ENCODE results near the gene CBX2.
"Not testable (repeated sequence)": the region's sequence is repeated elsewhere in the genome, so short reads cannot be mapped to it uniquely, and the experiment has no call there.

CBX2 gene

DNA sequence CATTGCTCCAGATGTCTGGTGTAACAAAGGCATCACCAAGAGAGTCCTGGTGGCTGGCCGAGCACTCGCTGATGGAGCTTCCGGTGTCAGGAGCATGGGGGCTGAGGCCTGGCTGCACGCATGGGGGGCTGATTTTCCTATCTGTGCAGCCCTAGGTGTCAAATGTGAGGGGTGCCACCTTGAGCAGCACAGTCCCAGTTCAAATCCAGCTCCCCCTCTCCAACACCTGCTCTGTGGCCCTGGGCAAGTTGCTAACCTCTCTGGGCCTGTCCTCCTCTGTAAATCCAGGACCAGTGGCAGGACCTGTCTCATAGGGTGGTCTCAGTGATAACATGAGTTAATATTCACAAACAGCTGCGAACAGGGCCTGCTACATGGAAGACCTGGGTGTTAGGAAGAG lies 34.3 kb upstream of the CBX2 start:
- no peak for DNase-seq

DNA sequence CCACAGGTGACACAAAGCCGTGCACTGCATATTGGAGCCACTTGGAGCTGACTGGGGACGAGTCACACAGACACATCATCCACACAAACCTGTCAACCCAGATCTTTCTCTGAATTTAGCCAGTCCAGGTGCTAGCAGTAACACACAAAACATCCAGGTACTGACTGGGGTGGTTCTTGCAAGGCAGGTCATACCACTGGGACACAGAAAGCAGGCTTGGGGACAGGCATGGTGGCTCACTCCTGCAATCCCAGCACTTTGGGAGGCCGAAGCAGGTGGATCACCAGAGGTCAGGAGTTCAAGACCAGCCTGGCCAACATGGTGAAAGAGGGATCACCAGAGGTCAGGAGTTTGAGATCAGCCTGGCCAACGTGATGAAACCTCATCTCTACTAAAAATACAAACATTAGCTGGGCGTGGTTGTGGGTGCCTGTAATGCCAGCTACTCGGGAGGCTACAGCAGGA lies 32.3 kb upstream of the CBX2 start:
- no peak for DNase-seq

DNA sequence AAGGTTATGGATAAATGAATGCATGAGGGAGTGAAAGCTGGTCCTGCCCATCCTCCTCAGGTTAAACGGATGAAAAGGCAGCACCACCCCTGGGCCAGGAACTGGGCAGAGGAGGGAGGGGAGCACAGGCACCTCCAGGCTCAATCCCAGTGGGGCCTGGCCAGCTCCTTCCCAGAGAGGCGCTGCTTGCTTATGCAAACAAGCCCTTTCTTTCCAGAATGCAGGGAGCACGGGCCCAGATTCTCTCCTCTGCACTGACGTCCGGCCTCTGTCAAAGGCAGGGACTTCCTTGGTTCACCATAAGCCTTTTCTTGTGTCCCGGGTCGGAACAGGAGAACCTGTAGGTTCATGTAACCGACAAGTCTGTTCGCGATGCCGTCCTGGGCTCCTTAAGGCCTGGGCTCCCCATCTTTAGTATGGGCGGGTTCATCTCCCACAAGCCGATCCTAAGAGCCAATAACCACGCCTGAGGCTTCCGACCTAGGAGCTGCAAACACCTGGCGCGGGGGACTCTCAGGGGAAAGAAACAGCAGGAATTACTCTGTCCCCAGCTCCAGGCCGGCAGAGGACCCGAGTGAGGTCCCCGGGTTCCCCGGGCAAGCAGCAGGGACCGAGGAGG lies 30.9 kb upstream of the CBX2 start:
- no peak for DNase-seq

DNA sequence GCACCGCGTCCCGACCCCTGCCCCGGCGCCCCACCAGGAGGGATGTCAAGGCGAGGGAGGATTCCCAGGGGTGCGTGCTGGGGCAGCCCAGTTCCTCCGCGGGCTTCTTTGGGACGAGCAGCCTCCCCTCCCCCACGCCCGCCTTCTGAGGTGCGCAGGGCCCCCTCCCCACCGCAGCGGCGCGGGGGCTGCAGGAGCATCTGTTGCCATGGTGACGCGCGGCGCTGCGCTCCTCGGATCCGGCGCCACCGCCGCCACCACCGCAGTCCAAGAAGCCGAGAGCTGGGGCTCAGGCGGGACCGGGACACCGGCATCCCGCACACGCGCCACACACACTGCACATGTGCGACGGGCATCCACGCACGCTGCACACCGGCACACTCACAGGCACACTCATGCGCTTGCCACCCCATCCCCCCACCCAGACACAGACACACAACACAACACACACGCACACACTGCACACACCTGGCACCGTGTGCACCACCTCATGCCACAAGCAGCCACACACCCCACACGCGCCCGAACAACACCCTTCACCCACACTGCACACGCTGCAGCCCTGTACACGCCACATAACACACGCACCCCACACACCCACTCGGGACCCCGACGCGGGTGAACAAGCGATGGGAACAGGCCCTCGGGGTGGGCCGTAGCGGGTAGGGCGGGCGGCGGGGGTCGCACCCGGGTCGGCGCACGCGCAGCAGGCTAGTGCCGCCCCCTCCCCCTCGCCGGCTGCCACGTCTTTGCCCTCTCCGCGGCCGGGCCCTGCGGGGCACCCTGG lies 30.2 kb upstream of the CBX2 start:
- no peak for DNase-seq

DNA sequence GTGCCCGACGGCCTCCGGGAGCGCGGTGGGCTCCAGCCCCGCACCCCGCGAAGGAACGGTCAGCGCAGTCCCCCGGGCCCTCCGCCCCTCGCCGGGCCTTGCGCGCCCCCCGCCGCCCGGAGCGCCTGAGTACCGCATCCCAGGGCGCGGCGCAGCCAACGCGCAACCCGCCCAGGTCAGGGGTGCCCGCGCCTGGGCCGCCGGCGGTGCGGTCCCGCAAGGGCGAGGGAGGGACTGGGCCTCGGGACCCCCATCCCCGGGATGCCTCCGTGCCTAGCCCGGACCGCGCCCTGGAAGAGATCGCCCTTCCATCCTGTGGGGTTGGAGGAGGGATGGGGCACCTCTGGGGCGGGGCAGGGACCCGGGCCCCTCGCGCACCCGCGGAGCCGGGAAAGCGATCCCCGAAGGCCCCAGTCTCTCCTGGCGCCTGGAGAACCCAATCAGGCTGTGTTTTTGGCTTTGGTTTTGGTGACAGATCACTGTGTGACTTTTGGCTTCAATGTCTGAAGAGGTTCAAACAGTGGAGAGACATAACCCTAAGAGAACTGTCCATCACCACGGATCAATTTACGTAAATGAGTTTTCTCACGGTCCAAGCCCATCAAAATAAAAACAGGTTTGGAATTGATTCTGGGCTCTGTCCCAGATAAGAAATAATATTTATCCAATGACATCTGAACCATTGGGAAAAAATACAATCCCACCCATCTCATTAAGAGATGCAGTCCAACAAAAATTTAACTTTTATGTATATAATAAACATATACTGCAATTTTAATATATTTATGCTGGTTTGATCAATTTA lies 29.5 kb upstream of the CBX2 start:
- DNase-seq, result no peak

DNA sequence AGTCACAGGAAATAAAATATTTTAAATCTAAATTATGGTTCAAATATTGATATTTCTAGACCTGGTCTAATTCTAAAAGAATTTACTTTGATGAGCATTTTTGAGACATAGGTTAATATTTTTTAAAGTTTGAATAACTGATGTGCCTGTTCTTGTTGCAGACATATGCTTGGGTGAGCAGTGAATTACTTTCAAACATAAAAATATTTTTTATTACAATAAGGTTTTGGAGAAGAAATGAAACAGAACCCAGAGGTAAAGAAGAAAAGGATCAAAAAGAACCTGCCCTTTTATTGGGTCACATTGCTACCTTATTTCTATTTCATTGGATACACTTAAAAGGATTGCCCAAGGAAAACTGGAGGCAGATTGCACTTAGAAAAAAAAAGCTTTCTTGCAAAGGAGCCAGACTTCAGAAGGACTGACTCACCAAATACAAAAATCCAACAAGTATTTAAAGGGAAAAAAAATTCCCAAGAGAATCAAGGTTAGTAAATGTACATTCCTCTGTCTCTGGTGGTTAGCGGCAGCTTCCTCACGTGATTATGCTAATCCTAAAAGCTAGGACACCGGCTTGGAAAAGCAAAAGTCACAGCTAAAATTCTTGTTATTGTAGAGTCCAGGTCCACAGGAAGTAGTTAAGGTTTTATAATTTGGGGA lies 28.7 kb upstream of the CBX2 start:
- peak; percentile 66 for DNase-seq

DNA sequence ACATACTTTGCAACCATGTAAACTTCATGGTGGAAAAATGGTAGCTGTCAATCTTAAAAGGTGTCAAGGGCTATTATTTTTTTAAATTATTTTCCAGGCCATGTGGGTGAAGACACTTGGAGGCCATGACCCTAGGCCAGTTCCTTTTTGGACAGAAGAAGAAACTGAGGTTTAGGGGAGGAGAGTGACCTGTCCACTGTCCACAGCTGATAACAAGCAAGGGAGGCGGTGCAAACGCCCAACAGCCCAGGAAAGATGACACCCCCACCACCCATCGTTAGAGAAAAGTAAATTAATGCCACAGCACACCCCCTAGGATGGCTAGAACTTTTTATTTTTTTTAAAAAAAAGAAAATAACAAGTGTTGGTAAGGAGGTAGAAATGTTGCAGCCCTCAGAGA lies 28.0 kb upstream of the CBX2 start:
- no peak for DNase-seq

DNA sequence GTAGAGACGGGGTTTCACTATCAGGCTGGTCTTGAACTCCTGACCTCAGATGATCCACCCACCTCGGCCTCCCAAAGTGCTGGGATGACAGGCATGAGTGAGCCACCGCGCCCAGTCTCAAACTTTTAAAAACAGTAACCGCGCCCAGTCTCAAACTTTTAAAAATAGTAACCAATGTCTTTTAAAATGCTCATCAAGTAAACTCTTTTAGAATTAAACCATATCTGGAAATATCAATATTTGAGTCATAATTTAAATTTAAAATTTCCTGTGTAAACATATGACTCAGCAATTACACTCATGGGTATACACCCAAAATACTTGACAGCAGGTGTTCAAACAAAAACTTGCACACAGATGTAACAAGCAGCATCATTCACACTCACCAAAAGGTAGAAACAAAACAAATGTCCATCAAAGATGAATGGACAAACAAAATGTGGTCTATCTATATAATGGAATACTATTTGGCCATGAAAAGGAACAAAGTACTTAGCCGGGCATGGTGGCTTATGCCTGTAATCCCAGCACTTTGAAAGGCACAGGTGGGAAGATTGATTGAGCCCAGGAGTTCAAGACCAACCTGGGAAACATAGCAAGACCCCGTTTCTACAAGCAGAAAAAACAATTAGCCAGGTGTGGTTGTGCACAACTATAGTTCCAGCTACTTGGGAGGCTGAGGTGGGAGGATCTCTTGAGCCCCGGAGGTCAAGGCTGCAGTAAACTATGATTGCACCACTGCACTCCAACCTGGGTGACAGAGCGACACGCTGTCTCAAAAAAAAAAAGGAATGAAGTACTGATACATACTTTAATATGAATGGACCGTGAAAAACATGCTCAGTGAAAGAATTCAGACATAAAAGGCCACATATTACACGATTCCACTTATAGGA lies 27.1 kb upstream of the CBX2 start:
- DNase-seq, result no peak

DNA sequence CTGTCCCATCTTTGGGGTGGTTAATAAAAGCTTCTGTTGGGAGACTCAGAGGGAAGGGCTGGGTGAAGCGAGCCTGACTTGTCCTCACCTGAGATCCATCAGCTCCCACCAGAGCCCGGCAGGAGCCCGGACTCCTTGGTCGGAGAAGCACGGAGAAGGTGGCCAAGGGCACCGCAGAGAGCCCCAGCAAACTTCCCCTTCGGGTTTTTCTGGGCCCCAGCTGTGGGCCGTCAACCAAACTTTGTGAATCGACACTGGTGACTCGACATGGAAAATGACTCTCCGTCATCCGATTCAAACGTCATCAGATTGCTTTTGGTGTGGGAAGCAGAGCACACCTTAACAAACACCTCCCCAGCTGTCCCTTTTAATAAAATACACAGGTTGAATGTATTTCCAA lies 25.8 kb upstream of the CBX2 start:
- no peak for DNase-seq

DNA sequence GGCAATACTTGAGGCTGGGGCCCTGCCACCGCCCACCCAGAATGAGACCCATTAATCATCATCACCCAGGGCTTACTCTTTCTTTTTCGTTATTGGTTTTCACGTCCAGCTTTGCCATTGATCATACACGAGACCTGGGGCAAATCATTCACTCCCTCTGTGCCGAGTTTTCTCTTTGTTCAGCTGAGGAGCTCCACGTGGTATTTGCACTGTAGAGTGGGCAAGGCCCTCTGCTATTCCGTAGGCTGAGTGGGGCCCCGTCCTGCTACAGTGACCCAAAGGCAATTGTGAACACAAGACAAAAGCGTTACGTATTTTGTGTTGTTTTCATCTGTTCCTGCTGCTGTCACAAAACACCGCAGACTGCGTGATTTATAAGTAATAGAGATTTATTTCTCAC lies 23.6 kb upstream of the CBX2 start:
- no peak for DNase-seq

DNA sequence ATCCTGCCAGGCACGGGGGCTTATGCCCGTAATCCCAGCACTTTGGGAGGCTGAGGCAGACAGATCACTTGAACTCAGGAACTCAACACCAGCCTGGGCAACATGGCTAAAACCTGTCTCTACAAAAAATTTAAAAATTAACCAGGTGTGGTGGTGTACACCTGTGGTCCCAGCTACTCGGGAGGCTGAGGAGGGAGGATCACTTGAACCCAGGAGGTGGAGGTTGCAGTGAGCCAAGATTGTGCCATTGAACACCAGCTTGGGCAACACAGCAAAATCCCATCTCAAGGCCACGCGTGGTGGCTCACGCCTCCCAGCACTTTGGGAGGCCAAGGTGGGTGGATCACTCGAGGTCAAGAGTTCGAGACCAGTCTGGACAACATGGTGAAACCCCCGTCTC lies 23.0 kb upstream of the CBX2 start:
- not testable (repeated sequence) for DNase-seq

DNA sequence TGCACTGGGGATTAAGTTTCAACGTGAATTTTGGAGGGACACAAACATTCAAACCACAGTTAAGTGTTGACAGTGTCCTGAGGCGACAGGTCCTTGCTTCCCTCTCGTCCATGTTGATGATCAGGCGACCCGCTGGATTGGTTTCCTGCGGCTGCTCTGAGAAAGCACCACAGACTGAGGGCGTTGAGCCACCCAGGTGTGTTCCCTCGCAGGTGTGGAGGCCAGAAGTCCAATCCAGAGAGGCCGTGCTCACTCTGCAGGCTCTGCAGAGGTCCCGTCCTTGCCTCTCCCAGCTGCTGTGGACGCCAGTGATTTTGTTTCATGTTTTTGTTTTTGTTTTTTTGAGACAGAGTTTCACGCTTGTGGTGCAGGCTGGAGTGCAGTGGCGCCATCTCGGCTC lies 22.4 kb upstream of the CBX2 start:
- DNase-seq, result no peak

DNA sequence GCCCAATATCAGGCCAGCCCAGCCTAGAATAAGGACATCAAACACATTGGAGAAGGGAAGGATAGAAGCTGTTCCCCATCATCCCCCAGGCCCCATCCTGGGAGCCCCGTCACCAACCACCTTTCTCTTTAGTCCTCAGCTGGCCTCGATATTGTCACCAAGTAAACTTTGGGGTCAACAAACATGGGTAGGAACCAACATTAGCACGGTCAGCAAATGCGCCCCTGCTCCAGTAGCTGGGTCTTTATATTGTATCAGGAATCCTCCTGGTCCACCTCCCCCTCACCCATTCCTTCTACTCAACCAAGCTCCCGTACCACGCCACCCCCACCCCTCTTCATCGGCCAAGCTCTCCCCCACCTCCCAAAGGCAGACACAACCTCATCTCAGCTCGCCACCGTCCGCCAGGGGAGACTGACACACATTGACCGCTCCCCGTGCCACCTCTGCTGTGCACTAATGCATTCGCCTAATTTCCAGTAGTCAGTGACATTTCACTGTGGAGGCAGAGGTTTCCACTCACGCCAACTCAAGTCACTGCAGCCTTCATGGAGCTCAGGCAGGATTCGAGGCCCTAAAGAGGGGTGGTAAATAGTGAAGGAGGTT lies 20.7 kb upstream of the CBX2 start:
- no peak for DNase-seq

DNA sequence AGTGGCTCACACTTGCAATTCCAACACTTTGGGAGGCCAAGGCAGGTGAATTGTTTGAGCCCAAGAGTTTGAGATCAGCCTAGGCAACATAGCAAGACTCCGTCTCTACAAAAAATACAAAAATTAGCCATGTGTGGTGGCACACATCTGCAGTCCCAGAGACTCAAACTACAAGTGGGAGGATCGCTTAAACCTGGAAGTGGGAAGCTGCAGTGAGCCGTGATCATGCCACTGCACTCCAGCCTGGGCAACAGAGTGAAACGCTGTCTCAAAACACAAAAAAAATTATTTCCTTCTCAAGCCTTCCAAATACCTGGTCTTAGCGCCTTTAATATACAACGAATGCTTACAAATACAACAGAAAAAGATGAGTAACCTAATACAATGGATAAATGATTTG lies 19.7 kb upstream of the CBX2 start:
- DNase-seq, result no peak

DNA sequence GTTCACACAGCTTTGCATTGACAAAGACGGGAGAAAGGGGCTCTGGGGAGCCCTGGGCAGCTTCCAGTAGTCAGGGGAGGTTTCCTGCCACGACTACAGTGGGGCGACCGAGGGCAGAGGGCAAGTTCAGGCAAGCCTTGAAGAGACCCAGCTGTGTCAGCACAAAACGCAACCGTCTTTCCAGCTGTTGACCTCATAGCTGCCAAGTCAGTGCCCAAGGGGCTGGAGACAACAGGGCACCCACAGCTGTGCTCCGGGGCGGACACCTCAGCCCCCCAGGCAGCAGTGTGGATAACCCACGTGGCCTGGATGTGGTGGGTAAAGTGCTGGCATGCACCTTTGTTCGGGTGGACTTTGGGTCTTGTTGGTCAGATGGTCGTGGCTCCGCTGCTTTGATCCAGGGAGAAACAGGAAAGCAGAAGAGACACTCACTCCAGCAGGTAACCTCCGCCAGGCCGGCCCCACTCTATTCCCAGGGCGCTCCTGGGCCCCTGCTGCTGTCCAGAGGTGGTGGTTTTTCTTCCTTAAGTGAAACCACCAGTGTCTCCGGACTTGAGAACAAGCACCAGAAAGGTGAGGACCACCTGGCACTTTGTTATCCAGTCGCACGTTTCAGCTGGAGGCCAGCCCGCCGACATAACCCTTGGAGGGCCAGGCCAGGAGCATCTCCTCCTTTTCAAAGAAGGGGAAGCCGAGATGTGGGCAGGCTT lies 17.6 kb upstream of the CBX2 start:
- DNase-seq, result no peak

DNA sequence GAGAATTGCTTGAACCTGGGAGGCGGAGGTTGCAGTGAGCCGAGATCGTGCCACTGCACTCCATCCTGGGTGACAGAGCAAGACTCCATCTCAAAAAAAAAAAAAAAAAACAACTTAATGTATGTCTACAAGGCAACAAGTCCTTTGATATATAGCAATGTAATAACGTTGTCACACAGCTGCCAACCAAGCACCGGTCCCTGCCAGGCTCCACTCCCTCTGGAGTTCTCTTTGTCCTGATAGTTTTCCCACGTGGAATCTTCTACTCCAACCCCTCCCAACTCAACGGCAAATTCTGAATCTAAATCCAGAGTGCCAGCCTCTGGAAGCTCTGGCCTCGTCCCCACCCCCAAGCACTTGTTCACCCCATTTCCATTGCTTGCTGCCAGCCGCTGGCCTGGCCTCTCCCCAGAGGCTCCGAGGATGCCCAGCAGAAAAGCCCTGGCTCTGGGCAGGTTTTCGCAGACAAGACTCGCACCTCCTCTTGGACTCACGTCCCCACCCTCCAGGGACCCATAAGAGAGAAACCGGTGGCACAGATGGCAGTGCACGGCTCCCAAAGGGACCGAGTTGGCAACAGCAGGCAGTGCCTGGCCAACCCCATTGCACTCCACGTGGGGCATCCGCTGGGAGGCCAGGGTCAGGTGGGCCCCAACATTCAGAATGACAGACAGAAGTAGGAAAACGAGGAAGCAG lies 15.9 kb upstream of the CBX2 start:
- DNase-seq, result no peak

DNA sequence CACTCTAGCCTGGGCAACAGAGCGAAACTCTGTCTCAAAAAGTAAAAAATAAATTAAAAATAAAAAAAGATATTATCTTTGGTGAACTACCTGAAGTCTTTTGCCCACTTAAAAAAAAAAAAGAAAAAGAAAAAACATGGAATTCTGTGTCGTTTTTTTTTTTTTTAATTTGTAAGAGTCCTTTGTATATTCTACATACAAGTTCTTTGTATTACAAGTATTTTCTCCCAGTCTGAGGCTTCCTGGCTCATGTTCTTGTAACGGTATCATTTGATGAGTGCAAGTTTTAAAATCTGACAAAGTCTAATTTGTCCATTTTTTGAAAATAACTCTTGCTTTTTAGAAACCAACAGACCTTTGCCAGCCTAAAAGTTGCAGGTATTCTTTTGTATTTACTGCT lies 12.2 kb upstream of the CBX2 start:
- DNase-seq, result no peak

DNA sequence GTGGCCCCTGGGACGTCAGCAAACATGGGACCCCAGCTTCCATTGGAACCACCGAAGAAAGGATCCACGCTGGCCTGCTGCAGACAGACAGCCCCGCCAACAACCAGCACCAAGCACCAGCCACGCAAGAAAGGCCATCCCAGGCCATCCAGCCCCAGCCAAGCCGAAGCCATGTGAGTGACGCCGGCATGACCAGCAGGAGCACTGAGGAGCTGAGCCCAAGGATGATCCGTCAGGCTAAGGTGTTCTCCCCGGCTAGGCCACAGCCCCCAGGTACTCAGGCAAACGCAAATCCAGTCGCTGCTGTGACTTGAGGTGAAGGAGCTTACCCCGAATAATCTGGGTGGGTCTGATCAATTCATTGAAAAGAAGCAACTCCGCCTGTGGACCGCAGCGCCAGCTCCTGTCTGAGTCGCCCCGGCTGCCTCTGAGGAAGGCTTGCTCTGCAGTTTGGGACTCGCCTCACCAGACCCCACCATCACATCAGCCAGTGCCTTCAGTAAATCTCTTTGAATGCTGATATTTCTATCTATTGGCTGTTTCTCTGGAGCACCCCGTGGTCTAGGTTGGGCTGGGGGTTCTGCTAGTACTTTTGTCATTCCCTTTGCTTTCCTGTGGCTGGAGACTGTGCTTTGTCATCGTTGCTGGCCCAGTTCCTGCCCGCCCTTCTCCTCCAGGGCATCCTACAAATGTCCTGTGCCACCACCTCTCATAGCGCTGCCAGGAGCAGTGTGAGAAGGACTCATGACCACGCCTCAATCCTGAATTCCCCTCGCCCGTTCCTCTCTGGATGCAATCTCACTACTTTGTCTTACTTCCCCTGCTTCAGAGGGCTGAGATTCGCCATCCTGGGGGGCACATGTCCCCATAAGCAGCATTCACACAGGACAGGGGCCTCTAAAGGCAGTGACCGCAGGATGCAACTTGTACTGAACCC lies 8.1 kb upstream of the CBX2 start:
- no peak for DNase-seq

DNA sequence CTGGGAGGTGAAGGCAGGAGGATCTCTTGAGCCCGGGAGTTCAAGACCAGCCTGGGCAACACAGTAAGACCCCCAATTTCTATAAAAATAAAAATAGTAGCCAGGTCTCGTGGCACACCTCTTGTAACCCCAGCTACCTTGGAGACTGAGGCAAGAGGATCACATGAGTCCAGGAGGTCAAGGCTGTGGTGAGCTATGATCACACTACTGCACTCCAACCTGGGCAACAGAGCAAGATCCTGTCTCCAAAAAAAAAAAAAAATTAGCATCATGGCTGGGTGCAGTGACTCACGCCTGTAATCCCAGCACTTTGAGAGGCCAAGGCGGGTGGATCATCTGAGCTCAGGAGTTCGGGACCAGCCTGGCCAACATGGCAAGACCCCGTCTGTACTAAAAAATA lies 6.7 kb upstream of the CBX2 start:
- DNase-seq, result no peak

Measured in NCI-H226 (cell line).